ENCODE data around the gene USP47. TPM values are rescaled to one million over a fixed set of nuclear protein-coding genes. Genes with fewer than 3 reads are reported as not detected.

USP47 gene
- total RNA-seq, 1 experiment from 2014 or later, result 24.2 TPM

DNA sequence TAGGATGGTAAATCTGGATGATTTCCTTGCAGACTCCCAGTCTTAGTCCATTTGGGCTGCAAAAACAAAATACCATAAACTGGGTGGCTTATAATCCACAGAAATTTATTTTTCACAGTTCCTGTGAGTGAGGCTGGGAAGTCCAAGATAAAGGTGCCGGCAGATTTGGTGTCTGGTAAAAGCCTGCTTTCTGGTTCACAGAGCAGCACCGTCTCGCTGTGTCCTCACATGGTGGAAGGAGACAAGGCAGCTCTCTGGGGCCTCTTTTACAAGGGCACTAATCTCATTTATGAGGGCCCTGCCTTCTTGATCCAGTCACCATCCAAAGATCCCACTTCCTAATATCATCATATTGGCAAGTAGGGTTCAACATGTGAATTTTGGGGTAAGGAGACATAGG is 8.9 kb downstream of the USP47 start:
- Histone ChIP-seq H3K9me3 (ENCODE audit: insufficient read depth, low read depth) (no peaks in the 10 kb centered on the region), H3K36me3 (ENCODE audit: low read depth) (no peaks in the 10 kb centered on the region), H3K27me3 (ENCODE audit: insufficient read depth, low read depth) (no peaks in the 10 kb centered on the region), H3F3A (ENCODE audit: insufficient read depth, low read depth) (peaks cover 2% of the 10 kb centered on the region; the same call in 1 of the 2 replicates), H3K4me2 (no peak overlapping the region), H4K20me1 (ENCODE audit: insufficient read depth) (0 out of 2 replicates have a peak, but pooled peaks cover under 1% of the 10 kb centered on the region), H3K4me3 (no peak overlapping the region), H3K4me1 (replicated peaks; ENCODE audit: insufficient read depth) (peaks cover 20% of the 10 kb centered on the region), H2AFZ (no peak overlapping the region), H3K9me2 (ENCODE audit: insufficient read depth) (no peaks in the 10 kb centered on the region), H3K27ac (no peak overlapping the region), H3K79me2 (ENCODE audit: low read depth) (peaks cover 90% of the 10 kb centered on the region)
- ChIA-PET CTCF (no interaction called here), POLR2A (ENCODE audit: unreplicated experiment) (no interaction called here)
- intact Hi-C loops (cut with micrococcal nuclease; ENCODE audit: unreplicated experiment), result no loop called here
- BruUV-seq (replicated peaks), result no TSS peak
- no peak for TF ChIP-seq EZH2 (IDR thresholded peaks at IDR 0.05; ENCODE audit: low read depth)
- TF ChIP-seq, protein P1, sequence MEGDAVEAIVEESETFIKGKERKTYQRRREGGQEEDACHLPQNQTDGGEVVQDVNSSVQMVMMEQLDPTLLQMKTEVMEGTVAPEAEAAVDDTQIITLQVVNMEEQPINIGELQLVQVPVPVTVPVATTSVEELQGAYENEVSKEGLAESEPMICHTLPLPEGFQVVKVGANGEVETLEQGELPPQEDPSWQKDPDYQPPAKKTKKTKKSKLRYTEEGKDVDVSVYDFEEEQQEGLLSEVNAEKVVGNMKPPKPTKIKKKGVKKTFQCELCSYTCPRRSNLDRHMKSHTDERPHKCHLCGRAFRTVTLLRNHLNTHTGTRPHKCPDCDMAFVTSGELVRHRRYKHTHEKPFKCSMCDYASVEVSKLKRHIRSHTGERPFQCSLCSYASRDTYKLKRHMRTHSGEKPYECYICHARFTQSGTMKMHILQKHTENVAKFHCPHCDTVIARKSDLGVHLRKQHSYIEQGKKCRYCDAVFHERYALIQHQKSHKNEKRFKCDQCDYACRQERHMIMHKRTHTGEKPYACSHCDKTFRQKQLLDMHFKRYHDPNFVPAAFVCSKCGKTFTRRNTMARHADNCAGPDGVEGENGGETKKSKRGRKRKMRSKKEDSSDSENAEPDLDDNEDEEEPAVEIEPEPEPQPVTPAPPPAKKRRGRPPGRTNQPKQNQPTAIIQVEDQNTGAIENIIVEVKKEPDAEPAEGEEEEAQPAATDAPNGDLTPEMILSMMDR (conservative IDR thresholded peaks at IDR 0.05), result no peak
- no peak for DNase-seq

- CTCF ChIA-PET, result no interaction called here
- Histone ChIP-seq H3K79me2 (ENCODE audit: low read depth) (peaks cover 73% of the 10 kb centered on the region), H3K4me2 (no peak overlapping the region), H2AFZ (no peak overlapping the region), H3K9me2 (ENCODE audit: insufficient read depth) (no peaks in the 10 kb centered on the region), H3K27ac (no peak overlapping the region), H3K4me1 (replicated peaks; ENCODE audit: insufficient read depth) (no peaks in the 10 kb centered on the region), H3K4me3 (no peak overlapping the region), H3K36me3 (ENCODE audit: low read depth) (no peaks in the 10 kb centered on the region), H3K27me3 (ENCODE audit: insufficient read depth, low read depth) (no peaks in the 10 kb centered on the region), H3F3A (ENCODE audit: insufficient read depth, low read depth) (no peaks in the 10 kb centered on the region), H3K9me3 (ENCODE audit: insufficient read depth, low read depth) (no peaks in the 10 kb centered on the region), H4K20me1 (ENCODE audit: insufficient read depth) (peaks cover 6% of the 10 kb centered on the region; the same call in 1 of the 2 replicates)
- POLR2A ChIA-PET (ENCODE audit: unreplicated experiment), result interaction anchor here (0.6 kb wide), 1 partner anchor 9 kb away, joined by 5 read pairs; no protein-coding TSS in a partner anchor
- TF ChIP-seq, protein P1 (conservative IDR thresholded peaks at IDR 0.05), result no peak
- no peak for TF ChIP-seq EZH2 (IDR thresholded peaks at IDR 0.05; ENCODE audit: low read depth)
- BruUV-seq (replicated peaks), result no TSS peak
- intact Hi-C loops (cut with micrococcal nuclease; ENCODE audit: unreplicated experiment), result no loop called here
- DNase-seq, result no peak
These were observed 14.9 kb downstream of the USP47 start for GRCh38 chr11:11856638-11857037.

- Histone ChIP-seq H3K4me3 (no peak overlapping the region), H2AFZ (no peak overlapping the region), H4K20me1 (ENCODE audit: insufficient read depth) (peaks cover 6% of the 10 kb centered on the region; the same call in 1 of the 2 replicates), H3K9me3 (ENCODE audit: insufficient read depth, low read depth) (no peaks in the 10 kb centered on the region), H3K4me1 (replicated peaks; ENCODE audit: insufficient read depth) (no peaks in the 10 kb centered on the region), H3F3A (ENCODE audit: insufficient read depth, low read depth) (no peaks in the 10 kb centered on the region), H3K27ac (no peak overlapping the region), H3K36me3 (ENCODE audit: low read depth) (no peaks in the 10 kb centered on the region), H3K4me2 (no peak overlapping the region), H3K79me2 (ENCODE audit: low read depth) (peaks cover 73% of the 10 kb centered on the region), H3K27me3 (ENCODE audit: insufficient read depth, low read depth) (no peaks in the 10 kb centered on the region), H3K9me2 (ENCODE audit: insufficient read depth) (no peaks in the 10 kb centered on the region)
- no peak for DNase-seq
- ChIA-PET POLR2A (ENCODE audit: unreplicated experiment) (no interaction called here), CTCF (no interaction called here)
- no TSS peak for BruUV-seq (replicated peaks)
- TF ChIP-seq EZH2 (IDR thresholded peaks at IDR 0.05; ENCODE audit: low read depth), result no peak
- TF ChIP-seq, protein P1 (conservative IDR thresholded peaks at IDR 0.05), result no peak
- intact Hi-C loops (cut with micrococcal nuclease; ENCODE audit: unreplicated experiment), result no loop called here
These were observed 16.0 kb downstream of the USP47 start for GRCh38 chr11:11857769-11858168.

Measured in PC-9 (cell line).